HL-60 (cell line): ENCODE measurements around the gene DHX38.

Source experiments
- CTCF ChIP-seq: IDR thresholded peaks from one replicate; pipeline ENCODE4 v1.5.1; 2011; ENCODE audit warnings: low read length, control low read depth, inconsistent platforms; ENCODE audit not compliant: insufficient read depth
- GABPA ChIP-seq: IDR thresholded peaks from 2 replicates; pipeline ENCODE4 v1.6.1; 2012; ENCODE audit warnings: low read depth

- no peak for TF ChIP-seq GABPA
- TF ChIP-seq CTCF: no peak
Observed at GRCh38 chr16:72091217-72091616, 2.4 kb upstream of the DHX38 start.
